Suppressor macrophage treated with lipopolysaccharide for 4 hours (primary cell): ENCODE measurements around the gene NEDD9.

Experiments used
- DNase-seq: peaks from one replicate; pipeline ENCODE4 v3.0.0-alpha.2; 2020

The NEDD9 gene

GRCh38 chr6:11232193-11232769 is at the start of gene NEDD9:
TSS of gene NEDD9 (minus strand) at chr6:11232668. CDS start at chr6:11232515, 153 bp downstream.
- peak; percentile 39 for DNase-seq

- DNase-seq: no peak
These were observed 49.8 kb upstream of the NEDD9 start for GRCh38 chr6:11282245-11282644.

DNA sequence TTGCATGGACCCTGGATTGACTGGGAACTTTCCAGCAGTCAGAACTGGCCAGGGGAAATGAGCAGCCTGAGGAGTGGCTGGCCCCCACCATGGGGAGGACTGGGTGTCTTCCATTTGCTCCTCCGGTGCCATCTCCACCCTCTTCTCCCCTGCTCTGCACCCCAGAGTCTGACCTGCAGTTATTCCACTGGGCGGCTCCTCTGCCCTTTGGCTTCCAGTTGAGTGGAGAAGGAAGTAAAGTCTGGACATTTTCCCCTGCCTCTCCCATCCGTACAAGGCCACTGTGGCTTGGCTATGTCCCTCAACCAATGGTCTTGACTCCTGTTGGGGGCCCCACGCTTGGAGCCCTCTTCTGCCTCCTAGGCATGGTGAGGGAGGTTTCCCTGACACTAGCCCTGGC is 47.9 kb upstream of the NEDD9 start:
- no peak for DNase-seq

- no peak for DNase-seq
These were observed 46.8 kb upstream of the NEDD9 start for GRCh38 chr6:11279284-11279689.

- DNase-seq: no peak
These were observed 45.7 kb upstream of the NEDD9 start for GRCh38 chr6:11278207-11278559.

DNA sequence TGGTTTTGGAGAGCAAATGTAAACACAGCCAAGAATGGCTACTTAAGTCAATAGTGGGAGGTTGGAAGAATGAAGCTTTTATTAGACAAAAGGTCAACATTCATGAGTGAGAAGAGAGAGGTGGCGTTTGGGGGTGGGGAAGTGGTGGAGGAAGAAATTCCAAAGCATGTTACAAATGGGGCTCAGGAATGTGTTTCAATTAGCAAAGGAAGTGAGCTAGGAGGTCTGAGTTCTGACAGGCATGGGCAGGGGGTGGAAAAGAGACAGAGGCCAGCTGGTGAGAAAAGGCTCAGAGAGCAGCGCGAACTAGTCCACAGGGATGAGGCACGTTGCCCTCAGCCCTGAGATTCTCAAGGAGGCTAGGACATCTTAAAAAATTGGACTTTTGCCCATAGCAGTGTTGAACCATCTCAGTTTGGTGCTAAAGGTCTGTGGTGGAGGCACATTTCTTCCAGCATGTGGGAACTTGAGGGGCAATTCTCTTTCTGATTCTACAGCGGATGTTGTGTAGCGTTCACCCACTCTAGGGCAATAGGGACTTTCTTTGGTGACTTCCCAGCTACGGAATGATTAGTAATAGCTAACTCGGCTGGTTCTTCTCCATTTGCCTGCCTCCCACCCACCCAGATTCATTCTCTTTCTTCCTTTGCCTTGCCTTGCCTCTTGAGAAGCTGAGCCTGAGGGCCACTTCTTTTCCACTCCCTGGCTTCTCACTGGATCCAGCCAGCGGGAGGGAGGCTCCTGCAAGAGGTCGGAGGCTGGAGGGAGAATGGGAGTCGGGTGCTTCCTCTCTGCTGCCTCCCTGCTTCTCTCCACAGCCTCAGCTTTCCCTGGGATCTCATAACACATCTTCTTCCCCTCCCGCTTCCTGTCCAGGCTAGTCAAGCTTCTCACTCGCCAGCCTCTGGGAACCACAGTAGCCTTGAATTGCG is 45.1 kb upstream of the NEDD9 start:
- DNase-seq: peak; percentile 45

- no peak for DNase-seq
These were observed 44.4 kb upstream of the NEDD9 start for GRCh38 chr6:11276911-11277274.

- no peak for DNase-seq
These were observed 43.8 kb upstream of the NEDD9 start for GRCh38 chr6:11276228-11276627.

DNA sequence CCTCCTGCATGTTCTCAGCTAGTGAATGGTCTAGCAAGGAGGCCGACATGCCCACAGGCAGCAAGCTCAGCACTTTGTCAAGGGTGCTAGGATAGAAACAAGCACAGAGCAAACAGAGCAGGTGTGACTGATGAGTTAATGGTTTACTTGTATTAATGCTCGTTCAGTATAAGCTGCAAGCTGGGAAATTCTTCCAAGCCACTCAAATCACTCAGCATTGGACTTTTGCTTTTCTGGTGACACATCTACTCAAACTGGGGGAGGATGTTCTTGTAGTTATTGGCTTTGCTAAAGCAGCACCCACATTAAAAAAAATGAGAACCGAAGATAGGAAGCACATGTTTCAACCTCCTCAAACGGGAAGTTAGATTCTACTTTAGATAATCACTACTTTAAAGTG is 43.1 kb upstream of the NEDD9 start:
- peak; percentile 86 for DNase-seq

DNA sequence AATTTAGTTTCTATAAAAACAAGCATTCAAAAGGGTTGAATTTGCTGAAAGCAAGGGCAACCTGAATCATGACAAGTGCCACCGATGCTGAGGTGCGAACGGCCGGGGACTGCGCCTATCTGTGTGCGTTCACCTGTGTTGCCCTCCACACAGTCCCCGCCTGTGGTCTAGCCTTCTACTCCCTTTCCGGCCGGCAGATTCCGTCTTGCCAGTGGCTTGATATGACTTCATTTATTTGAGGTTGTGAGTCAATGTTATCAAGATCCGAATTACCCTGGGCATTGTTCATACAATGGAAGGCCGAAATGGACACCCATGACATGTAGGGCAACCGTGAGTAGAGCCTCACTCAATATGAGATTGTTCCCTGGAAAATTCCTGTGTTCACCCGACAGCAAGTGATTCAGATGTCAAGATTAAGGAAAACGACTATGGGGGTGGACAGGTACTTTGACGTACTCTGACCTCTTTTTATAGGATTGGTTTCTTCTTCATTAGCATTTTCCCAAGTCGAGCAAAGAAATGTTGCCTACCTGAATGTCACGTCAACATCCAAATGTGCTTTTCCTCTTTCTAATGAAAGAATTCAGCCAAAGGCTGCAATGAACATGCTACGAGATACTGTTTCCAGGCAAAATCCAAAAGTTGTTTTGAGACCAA is 41.1 kb upstream of the NEDD9 start:
- DNase-seq: no peak

GRCh38 chr6:11272491-11273192 is 40.2 kb upstream of the NEDD9 start:
- DNase-seq: no peak

DNA sequence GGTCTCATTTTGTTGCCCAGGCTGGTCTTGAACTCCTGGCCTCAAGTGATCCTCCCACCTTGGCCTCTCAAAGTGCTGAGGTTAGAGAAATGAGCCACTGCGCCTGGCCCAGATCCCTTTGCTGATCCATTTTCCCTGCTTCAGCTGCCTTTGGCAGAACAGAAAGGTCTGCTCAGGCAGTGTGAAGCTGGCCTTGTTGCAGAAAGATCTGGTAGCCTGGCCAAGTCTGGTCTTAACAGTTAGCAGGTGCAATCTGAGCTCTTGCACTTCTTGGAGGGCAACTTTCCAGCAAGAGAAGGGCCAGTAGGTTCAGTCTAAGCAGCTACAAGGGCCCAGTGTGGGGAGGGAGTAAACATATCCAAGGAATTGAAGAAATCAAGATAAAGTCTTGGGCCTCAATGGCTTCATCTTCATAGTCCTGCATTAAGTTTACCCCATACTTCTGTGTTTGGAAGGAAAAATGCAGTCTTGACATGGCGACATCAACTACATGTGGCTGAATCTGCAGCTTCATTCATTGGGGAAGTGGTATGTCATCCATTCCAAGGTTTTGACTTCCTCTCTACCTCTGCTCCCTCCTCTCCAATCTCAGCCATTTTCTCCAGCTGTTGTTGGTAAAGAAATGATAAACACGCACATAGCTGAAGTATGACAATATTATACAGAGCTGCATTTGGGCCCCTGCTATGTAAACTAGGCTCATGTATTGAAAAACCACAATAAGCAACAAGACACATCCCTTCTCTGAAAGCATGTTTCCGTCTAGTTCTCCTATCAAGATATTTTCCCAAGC is 39.0 kb upstream of the NEDD9 start:
- DNase-seq: peak; percentile 25

DNA sequence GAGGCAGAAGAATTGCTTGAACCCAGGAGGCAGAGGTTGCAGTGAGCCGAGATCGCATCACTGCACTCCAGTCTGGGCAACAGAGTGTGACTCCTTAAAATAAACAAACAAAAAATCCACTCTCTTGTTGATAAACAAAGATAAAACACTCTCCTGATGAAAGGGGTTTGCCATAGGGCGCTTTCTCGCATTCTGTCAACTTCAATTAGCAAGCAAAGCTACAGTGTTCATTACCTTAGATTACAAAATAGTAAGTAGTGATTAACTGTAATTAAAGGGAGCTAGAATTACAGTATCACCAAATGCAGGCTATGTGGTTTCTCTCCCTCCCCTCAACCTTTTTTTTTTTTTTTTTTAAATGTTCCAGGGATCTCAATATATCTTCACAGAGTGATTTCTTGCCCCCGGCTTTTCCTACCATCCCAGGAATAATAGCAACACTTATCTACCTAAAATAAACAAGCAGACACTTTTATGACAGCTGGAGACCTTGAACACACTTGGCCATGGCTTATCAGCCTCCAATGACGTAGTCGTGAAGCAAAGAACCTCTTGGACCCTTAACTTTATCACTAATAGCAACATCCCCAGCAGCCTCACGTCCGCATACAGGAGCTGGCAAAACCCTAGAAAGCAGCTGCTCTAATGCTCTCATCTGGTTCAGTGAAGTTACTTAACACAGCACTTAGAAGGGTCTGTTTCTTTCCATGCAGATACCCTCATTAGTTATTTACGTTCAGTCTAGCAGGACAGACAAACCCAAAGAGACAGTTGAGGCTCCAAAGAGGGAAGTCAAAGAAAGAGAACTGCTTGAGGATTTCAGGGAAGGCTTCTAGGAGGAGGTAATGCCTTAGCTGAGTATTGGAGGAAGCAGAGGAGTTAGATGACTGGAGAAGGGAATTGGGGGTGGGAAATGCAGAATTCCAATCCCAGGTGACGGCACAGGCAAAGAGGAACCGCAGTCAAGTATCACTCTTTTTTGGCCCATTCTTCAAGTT is 37.9 kb upstream of the NEDD9 start:
- no peak for DNase-seq

GRCh38 chr6:11268978-11269377 is 36.5 kb upstream of the NEDD9 start:
- no peak for DNase-seq

GRCh38 chr6:11266926-11267325 is 34.5 kb upstream of the NEDD9 start:
- no peak for DNase-seq

DNA sequence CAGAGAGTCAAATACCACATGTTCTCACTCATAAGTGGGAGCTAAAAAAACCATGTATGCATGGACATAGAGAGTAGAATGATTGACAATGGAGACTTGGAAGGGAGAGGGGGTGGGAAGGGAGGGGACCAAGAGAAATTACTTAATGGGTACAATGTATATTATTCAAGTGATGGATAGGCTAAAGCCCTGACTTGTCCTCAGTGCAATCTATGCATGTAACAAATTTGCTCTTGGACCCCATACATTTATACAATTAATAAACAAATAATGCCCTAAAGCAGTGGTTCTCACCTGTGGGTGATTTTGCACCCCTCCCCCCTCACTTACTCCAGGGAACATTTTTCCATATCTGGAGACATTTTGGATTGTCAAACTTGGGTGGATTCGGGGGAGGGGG is 33.5 kb upstream of the NEDD9 start:
- no peak for DNase-seq

DNA sequence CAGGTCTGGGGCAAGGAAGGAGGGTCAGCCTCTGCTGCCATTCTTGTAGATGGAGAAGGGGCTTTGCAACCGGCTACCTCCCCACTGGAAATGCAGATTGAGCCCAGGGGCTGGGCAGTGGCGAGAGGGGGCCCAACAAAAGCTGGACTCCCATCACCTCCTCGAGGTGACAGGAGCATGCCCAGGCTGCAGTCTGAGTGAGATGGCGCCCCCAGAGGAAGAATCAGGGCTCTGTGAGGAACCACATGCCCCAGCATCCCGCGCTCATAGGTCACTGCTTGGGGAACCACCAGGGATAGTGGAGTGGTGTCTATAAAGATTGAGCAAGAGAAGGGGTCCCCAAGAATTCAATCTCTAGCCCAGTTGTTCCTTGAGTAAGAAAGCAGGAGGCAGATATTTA is 31.6 kb upstream of the NEDD9 start:
- no peak for DNase-seq

GRCh38 chr6:11263291-11263775 is 30.9 kb upstream of the NEDD9 start:
- no peak for DNase-seq

DNA sequence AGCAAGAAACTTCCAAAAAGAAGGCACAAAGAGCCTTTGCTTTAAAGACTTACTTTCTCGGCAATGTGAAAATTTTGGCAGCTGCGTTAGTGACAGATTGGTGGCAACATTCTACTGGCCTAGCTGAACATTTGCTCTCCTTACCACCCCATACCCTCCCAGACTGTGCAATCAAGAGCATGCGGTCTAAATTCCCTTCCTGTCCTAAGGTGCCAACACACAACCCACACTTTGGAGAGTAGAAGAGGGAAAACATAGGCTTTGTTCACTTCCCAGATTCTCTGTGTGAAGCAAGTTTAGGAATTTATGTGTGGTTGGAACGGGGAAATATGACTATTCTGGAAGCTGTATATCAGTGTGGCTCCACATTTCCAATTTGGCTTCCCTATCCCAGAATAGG is 29.8 kb upstream of the NEDD9 start:
- DNase-seq: no peak

- no peak for DNase-seq
These were observed 28.0 kb upstream of the NEDD9 start for GRCh38 chr6:11260249-11261038.
